Measurements from ENCODE around the gene CELA2A.
"Not testable (repeated sequence)": the region's sequence is repeated elsewhere in the genome, so short reads cannot be mapped to it uniquely, and the experiment has no call there.

Gene CELA2A

DNA sequence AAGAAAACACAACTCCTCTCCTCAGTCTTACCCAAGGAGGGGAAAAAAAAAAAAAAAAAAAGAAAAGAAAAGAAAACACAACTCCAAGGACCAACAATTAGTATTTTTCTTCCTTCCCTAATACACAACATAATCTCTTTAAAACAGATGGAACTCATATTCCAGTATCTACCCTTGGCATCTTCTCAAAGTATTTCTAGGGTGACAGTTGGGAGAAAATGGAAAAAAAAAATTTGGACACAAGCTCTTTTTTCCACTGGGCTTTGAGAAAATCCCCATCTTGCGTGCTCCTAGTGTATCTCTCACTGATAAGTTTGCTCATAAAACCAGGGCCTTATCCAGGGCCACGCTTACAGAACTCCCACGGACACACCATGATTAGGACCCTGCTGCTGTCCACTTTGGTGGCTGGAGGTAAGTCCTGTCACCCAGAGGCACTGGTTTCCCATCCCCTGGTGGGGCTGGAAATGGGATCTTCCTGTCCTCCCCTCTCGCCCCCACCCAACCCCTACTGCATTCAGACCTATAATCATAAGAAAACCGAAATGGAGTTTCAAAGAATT is 19.3 kb downstream of the CELA2A start, which contains the start of gene CELA2B:
Gene CELA2B, plus strand, starts transcription at position 353 of the 563 bp plus-strand sequence. Its CDS starts 22 bp downstream, at position 375.
- DNase-seq: no peak
- TF ChIP-seq, protein P1, sequence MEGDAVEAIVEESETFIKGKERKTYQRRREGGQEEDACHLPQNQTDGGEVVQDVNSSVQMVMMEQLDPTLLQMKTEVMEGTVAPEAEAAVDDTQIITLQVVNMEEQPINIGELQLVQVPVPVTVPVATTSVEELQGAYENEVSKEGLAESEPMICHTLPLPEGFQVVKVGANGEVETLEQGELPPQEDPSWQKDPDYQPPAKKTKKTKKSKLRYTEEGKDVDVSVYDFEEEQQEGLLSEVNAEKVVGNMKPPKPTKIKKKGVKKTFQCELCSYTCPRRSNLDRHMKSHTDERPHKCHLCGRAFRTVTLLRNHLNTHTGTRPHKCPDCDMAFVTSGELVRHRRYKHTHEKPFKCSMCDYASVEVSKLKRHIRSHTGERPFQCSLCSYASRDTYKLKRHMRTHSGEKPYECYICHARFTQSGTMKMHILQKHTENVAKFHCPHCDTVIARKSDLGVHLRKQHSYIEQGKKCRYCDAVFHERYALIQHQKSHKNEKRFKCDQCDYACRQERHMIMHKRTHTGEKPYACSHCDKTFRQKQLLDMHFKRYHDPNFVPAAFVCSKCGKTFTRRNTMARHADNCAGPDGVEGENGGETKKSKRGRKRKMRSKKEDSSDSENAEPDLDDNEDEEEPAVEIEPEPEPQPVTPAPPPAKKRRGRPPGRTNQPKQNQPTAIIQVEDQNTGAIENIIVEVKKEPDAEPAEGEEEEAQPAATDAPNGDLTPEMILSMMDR (IDR thresholded peaks at IDR 0.05; ENCODE audit: low read depth, low read length, missing control alignments): no peak
- no peaks in the 10 kb centered on the region for H3K36me3 ChIP-seq (replicated peaks)
- H3K27me3 ChIP-seq (replicated peaks): no peaks in the 10 kb centered on the region
- no peak within 1 kb of the TSS for H3K4me3 ChIP-seq (ENCODE audit: low read depth, low read length)
- in situ Hi-C loops (cut with HindIII; ENCODE audit: low pct_ligation_motif_present, low sequenced_read_pairs): no loop called here
- no peak within 1 kb of the TSS for H3K27ac ChIP-seq

DNA sequence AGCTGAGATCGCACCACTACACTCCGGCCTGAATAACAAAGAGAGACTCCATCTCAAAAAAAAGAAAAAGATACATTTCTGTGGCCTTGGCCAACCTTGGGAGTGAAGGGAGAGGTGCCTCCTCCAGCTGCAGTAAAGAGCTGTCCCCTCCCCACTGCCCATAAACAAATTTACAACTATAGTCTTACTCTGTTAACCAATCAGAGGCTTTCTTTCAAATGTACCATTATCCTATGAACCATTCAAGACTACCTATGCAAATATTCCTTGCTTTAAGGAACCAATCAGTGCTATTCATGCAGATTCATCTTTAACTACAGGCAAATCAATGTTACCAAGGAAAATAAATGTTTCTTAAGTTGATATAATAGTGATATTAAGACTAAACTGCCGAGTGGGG is 20.4 kb downstream of the CELA2A start:
- H3K4me3 ChIP-seq (ENCODE audit: low read depth, low read length): no peak overlapping the region
- H3K27ac ChIP-seq: no peak overlapping the region
- H3K27me3 ChIP-seq (replicated peaks): no peaks in the 10 kb centered on the region
- DNase-seq: no peak
- in situ Hi-C loops (cut with HindIII; ENCODE audit: low pct_ligation_motif_present, low sequenced_read_pairs): no loop called here
- no peaks in the 10 kb centered on the region for H3K36me3 ChIP-seq (replicated peaks)
- TF ChIP-seq, protein P1 (IDR thresholded peaks at IDR 0.05; ENCODE audit: low read depth, low read length, missing control alignments): no peak

DNA sequence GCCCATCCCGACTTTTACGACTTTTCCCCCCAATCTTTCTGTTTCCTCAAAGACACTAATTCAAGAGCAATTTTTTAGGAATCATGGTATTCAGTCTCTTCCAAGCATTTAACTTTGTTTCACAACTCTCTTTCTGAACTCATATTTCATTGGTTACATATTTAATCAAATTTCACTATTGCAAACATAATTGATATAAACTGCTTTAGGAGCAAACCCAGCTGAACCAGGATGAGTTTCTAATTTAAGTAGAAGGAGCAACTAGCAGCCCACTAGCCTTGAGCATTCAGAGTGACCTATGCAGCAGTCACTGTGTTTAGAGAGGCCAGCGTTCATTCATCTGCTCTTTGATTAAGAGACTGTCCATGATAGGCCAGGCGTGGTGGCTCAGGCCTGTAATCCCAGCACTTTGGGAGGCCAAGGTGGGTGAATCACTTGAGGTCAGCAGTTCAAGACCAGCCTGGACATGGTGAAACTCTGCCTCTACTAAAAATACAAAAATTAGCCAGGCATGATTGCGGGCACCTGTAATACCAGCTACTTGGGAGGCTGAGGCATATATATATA is 21.2 kb downstream of the CELA2A start:
- TF ChIP-seq, protein P1 (IDR thresholded peaks at IDR 0.05; ENCODE audit: low read depth, low read length, missing control alignments): no peak
- DNase-seq: no peak
- Histone ChIP-seq H3K27ac (no peak overlapping the region), H3K36me3 (replicated peaks) (no peaks in the 10 kb centered on the region), H3K27me3 (replicated peaks) (no peaks in the 10 kb centered on the region), H3K4me3 (ENCODE audit: low read depth, low read length) (no peak overlapping the region)
- in situ Hi-C loops (cut with HindIII; ENCODE audit: low pct_ligation_motif_present, low sequenced_read_pairs): no loop called here

- in situ Hi-C loops (cut with HindIII; ENCODE audit: low pct_ligation_motif_present, low sequenced_read_pairs): no loop called here
- Histone ChIP-seq H3K27me3 (replicated peaks) (no peaks in the 10 kb centered on the region), H3K4me3 (ENCODE audit: low read depth, low read length) (no peak overlapping the region), H3K36me3 (replicated peaks) (no peaks in the 10 kb centered on the region), H3K27ac (no peak overlapping the region)
- TF ChIP-seq, protein P1 (IDR thresholded peaks at IDR 0.05; ENCODE audit: low read depth, low read length, missing control alignments): no peak
- no peak for DNase-seq
These were observed 23.3 kb downstream of the CELA2A start for GRCh38 chr1:15479654-15480347.

GRCh38 chr1:15482455-15482854 is 25.9 kb downstream of the CELA2A start:
- H3K36me3 ChIP-seq (replicated peaks); DNase-seq; H3K27ac ChIP-seq; H3K27me3 ChIP-seq (replicated peaks); in situ Hi-C loops (cut with HindIII; ENCODE audit: low pct_ligation_motif_present, low sequenced_read_pairs); H3K4me3 ChIP-seq (ENCODE audit: low read depth, low read length): not testable (repeated sequence)

GRCh38 chr1:15482983-15483543 is 26.5 kb downstream of the CELA2A start:
- H3K36me3 ChIP-seq (replicated peaks); H3K4me3 ChIP-seq (ENCODE audit: low read depth, low read length); DNase-seq; in situ Hi-C loops (cut with HindIII; ENCODE audit: low pct_ligation_motif_present, low sequenced_read_pairs); H3K27me3 ChIP-seq (replicated peaks); H3K27ac ChIP-seq: not testable (repeated sequence)

All from brain microvascular endothelial cell (primary cell).